ENCODE data around the gene TAC3. TPM values are rescaled to one million over a fixed set of nuclear protein-coding genes. Genes with fewer than 3 reads are reported as not detected.
"Not testable (repeated sequence)": the region's sequence is repeated elsewhere in the genome, so short reads cannot be mapped to it uniquely, and the experiment has no call there.

Gene TAC3
- total RNA-seq, 1 donor from 2014 or later: 0.51 TPM

- Mint-ChIP-seq H3K4me1 (peaks cover 4% of the 10 kb centered on the region), H3K27ac (ENCODE audit: unreplicated experiment) (no peak overlapping the region)
Observed at GRCh38 chr12:57025196-57025595, 8.9 kb upstream of the TAC3 start.

GRCh38 chr12:57022324-57022723 is 6.0 kb upstream of the TAC3 start:
- H3K4me3 Mint-ChIP-seq; H3K4me1 Mint-ChIP-seq; H3K36me3 Mint-ChIP-seq (ENCODE audit: low read depth); H3K9me3 Mint-ChIP-seq; DNase-seq (ENCODE audit: low read depth, low spot score): not testable (repeated sequence)
- peak overlapping the region; percentile 5 for H3K27ac Mint-ChIP-seq (ENCODE audit: unreplicated experiment)
- H3K27me3 Mint-ChIP-seq (ENCODE audit: low read depth): peaks cover 11% of the 10 kb centered on the region

More at GRCh38 chr12:57025196-57025595, 8.9 kb upstream of the TAC3 start:
- DNase-seq (ENCODE audit: low read depth, low spot score): no peak
- no peaks in the 10 kb centered on the region for H3K36me3 Mint-ChIP-seq (ENCODE audit: low read depth)
- peaks cover 11% of the 10 kb centered on the region for H3K27me3 Mint-ChIP-seq (ENCODE audit: low read depth)
- no peak for TF ChIP-seq CTCF (conservative IDR thresholded peaks at IDR 0.05)
- no peaks in the 10 kb centered on the region for H3K9me3 Mint-ChIP-seq
- H3K4me3 Mint-ChIP-seq: no peak overlapping the region

GRCh38 chr12:57019983-57020719 is 3.8 kb upstream of the TAC3 start:
- no peaks in the 10 kb centered on the region for H3K36me3 Mint-ChIP-seq (ENCODE audit: low read depth)
- peaks cover 15% of the 10 kb centered on the region for H3K27me3 Mint-ChIP-seq (ENCODE audit: low read depth)
- H3K4me1 Mint-ChIP-seq: peaks cover 7% of the 10 kb centered on the region
- H3K9me3 Mint-ChIP-seq: no peaks in the 10 kb centered on the region
- no peak for TF ChIP-seq CTCF (conservative IDR thresholded peaks at IDR 0.05)
- H3K27ac Mint-ChIP-seq (ENCODE audit: unreplicated experiment): no peak overlapping the region
- no peak for DNase-seq (ENCODE audit: low read depth, low spot score)
- no peak overlapping the region for H3K4me3 Mint-ChIP-seq

- DNase-seq (ENCODE audit: low read depth, low spot score): no peak
- H3K4me1 Mint-ChIP-seq: peaks cover 7% of the 10 kb centered on the region
- peaks cover 23% of the 10 kb centered on the region for H3K27me3 Mint-ChIP-seq (ENCODE audit: low read depth)
- no peaks in the 10 kb centered on the region for H3K36me3 Mint-ChIP-seq (ENCODE audit: low read depth)
- H3K9me3 Mint-ChIP-seq: no peaks in the 10 kb centered on the region
- no peak overlapping the region for H3K4me3 Mint-ChIP-seq
- no peak for TF ChIP-seq CTCF (conservative IDR thresholded peaks at IDR 0.05)
- no peak overlapping the region for H3K27ac Mint-ChIP-seq (ENCODE audit: unreplicated experiment)
Observed at GRCh38 chr12:57018906-57019305, 2.6 kb upstream of the TAC3 start.

GRCh38 chr12:57018353-57018752 is 2.0 kb upstream of the TAC3 start:
- not testable (repeated sequence) for H3K36me3 Mint-ChIP-seq (ENCODE audit: low read depth); H3K9me3 Mint-ChIP-seq; H3K4me3 Mint-ChIP-seq; H3K4me1 Mint-ChIP-seq; DNase-seq (ENCODE audit: low read depth, low spot score); H3K27ac Mint-ChIP-seq (ENCODE audit: unreplicated experiment)
- peaks cover 26% of the 10 kb centered on the region for H3K27me3 Mint-ChIP-seq (ENCODE audit: low read depth)

GRCh38 chr12:57012600-57013465 is 3.5 kb downstream of the TAC3 start:
- Mint-ChIP-seq H3K36me3 (ENCODE audit: low read depth) (no peaks in the 10 kb centered on the region), H3K27ac (ENCODE audit: unreplicated experiment) (no peak overlapping the region), H3K27me3 (ENCODE audit: low read depth) (peaks cover 36% of the 10 kb centered on the region), H3K4me1 (peaks cover 12% of the 10 kb centered on the region), H3K9me3 (no peaks in the 10 kb centered on the region), H3K4me3 (no peak overlapping the region)
- no peak for TF ChIP-seq CTCF (conservative IDR thresholded peaks at IDR 0.05)
- no peak for DNase-seq (ENCODE audit: low read depth, low spot score)

Measured in neural crest cell (in vitro differentiated cells).